B cell (primary cell): Measurements from ENCODE around the gene TSKS. TPM values are rescaled to one million over a fixed set of nuclear protein-coding genes. Genes with fewer than 3 reads are reported as not detected.

ENCODE experiments used
- ATAC-seq: fragments of 200-7000 bp; cut with Tn5 transposase; one replicate; pipeline ENCODE4 v1.10.0; 2021; ENCODE audit warnings: low read depth, mild to moderate bottlenecking, moderate number of reproducible peaks, moderate library complexity
- CTCF ChIA-PET: fragments of 350-600 bp; sonication (Branson Sonifier 250); formaldehyde crosslinking; loops from one replicate; lab custom pipeline; 2021; ENCODE audit warnings: antibody characterized with exemption, inconsistent platforms; lab: Charles Lee
- POLR2A ChIA-PET: fragments of 350-600 bp; sonication (Branson Sonifier 250); formaldehyde crosslinking; loops from one replicate; lab custom pipeline; 2021; ENCODE audit warnings: antibody characterized with exemption; lab: Charles Lee
- DNase-seq: peaks from one replicate; pipeline ENCODE4 v3.0.0; 2013
- H2AFZ ChIP-seq: 2 replicates; pipeline ENCODE4 v1.6.1; 2012; ENCODE audit warnings: mild to moderate bottlenecking, low read depth, low read length; ENCODE audit not compliant: insufficient read depth, poor library complexity, severe bottlenecking
- H3K27ac ChIP-seq, 2 donors: 1 replicate in 1 of 2; 2 replicates in 1 of 2; pipeline ENCODE4 v1.5.1; 2012 to 2013; ENCODE audit warnings: low read length in 2 of 2, mild to moderate bottlenecking in 2 of 2, moderate library complexity in 1 of 2
- H3K27me3 ChIP-seq, 4 experiments: fragments of 200-600 bp in 1 of 4; sonication (generic) in 1 of 4; replicated peaks in 1 of 4; 1 replicate in 2 of 4; 2 replicates in 2 of 4; pipeline versions ENCODE4 v1.6.1 to v1.7.0; 2013 to 2016; ENCODE audit warnings: low read length in 3 of 4, mild to moderate bottlenecking in 2 of 4, mixed read lengths in 1 of 4, moderate library complexity in 1 of 4; ENCODE audit not compliant: insufficient read depth in 4 of 4, control insufficient read depth in 3 of 4; ENCODE audit errors: control extremely low read depth in 1 of 4
- H3K36me3 ChIP-seq, 2 experiments: replicated peaks in 1 of 2; 1 replicate in 1 of 2; 2 replicates in 1 of 2; pipeline versions ENCODE4 v1.6.1 to v1.7.1; 2013; ENCODE audit warnings: low read length in 1 of 2; ENCODE audit not compliant: insufficient read depth in 2 of 2, control insufficient read depth in 1 of 2; ENCODE audit errors: control extremely low read depth in 1 of 2, extremely low read depth in 1 of 2
- H3K4me1 ChIP-seq, 2 donors: fragments of 200-600 bp in 1 of 2; sonication (generic) in 1 of 2; 1 replicate in 1 of 2; 2 replicates in 1 of 2; pipeline versions ENCODE4 v1.5.1 to v1.6.1; 2013 to 2017; ENCODE audit warnings: low read length in 2 of 2; ENCODE audit not compliant: control insufficient read depth in 2 of 2, insufficient read depth in 2 of 2
- H3K4me2 ChIP-seq: replicated peaks from 2 replicates; pipeline ENCODE3; 2012; ENCODE audit warnings: mild to moderate bottlenecking, low read depth, low read length; ENCODE audit not compliant: poor library complexity, severe bottlenecking
- H3K4me3 ChIP-seq, 5 experiments: fragments of 200-600 bp in 1 of 5; sonication (generic) in 1 of 5; 1 replicate in 3 of 5; 2 replicates in 2 of 5; pipeline versions ENCODE4 v1.5.1 to v1.7.0; 2011 to 2016; ENCODE audit warnings: low read length in 4 of 5, mild to moderate bottlenecking in 4 of 5, low read depth in 2 of 5, control low read depth in 1 of 5, moderate library complexity in 1 of 5; ENCODE audit not compliant: insufficient read depth in 1 of 5; ENCODE audit errors: control extremely low read depth in 1 of 5, extremely low read depth in 1 of 5
- H3K79me2 ChIP-seq: fragments of 200-600 bp; sonication (generic); one replicate; pipeline ENCODE4 v1.6.0; 2016; ENCODE audit warnings: low read length; ENCODE audit not compliant: control insufficient read depth, insufficient read depth
- H3K9ac ChIP-seq: fragments of 200-600 bp; sonication (generic); 2 replicates; pipeline ENCODE4 v1.6.1; 2017; ENCODE audit warnings: mild to moderate bottlenecking, low read length, moderate library complexity
- H3K9me3 ChIP-seq, 3 donors: one replicate each; pipeline versions ENCODE4 v1.6.1 to v1.7.1; 2013; ENCODE audit warnings: low read length in 2 of 3; ENCODE audit not compliant: control insufficient read depth in 2 of 3, insufficient read depth in 1 of 3; ENCODE audit errors: control extremely low read depth in 1 of 3
- H4K20me1 ChIP-seq: 2 replicates; pipeline ENCODE4 v1.6.0; 2012; ENCODE audit warnings: mild to moderate bottlenecking, low read length; ENCODE audit not compliant: insufficient read depth, control insufficient read depth, poor library complexity, severe bottlenecking
- H3K27ac Mint-ChIP-seq: one replicate; pipeline ENCODE4 v1.8.0; 2021; ENCODE audit warnings: mixed read lengths
- H3K27me3 Mint-ChIP-seq: one replicate; pipeline ENCODE4 v1.8.0; 2021; ENCODE audit warnings: mixed read lengths
- H3K4me1 Mint-ChIP-seq: one replicate; pipeline ENCODE4 v1.8.0; 2021; ENCODE audit warnings: mixed read lengths
- H3K4me3 Mint-ChIP-seq: one replicate; pipeline ENCODE4 v1.8.0; 2021; ENCODE audit warnings: mixed read lengths
- H3K9me3 Mint-ChIP-seq: one replicate; pipeline ENCODE4 v1.8.0; 2022; ENCODE audit warnings: mixed read lengths; ENCODE audit not compliant: insufficient read depth
- CTCF ChIP-seq: fragments of 200-600 bp; IDR thresholded peaks from one replicate; pipeline ENCODE4 v1.8.0; 2022; ENCODE audit warnings: antibody characterized with exemption, mild to moderate bottlenecking
- EZH2 ChIP-seq: IDR thresholded peaks from 2 replicates; pipeline ENCODE4 v1.6.1; 2012; ENCODE audit warnings: borderline replicate concordance, low read depth, mild to moderate bottlenecking, moderate library complexity, low read length; ENCODE audit not compliant: insufficient read depth, poor library complexity, severe bottlenecking
- WGBS: methylation state at CpG from one replicate; pipeline ENCODE4 v1.1.5; 2013; ENCODE audit warnings: missing lambda C conversion rate; ENCODE audit not compliant: insufficient coverage; 5-methylcytosine and 5-hydroxymethylcytosine counted together
- intact Hi-C: fragments of 100-400 bp; cut with micrococcal nuclease; formaldehyde crosslinking; loops from one replicate; pipeline ENCODE4 v1.10.0; 2022
- polyA plus RNA-seq: library from polyadenylated mRNA; depleted of rRNA; stranded (reverse); fragments of >200 nt; gene quantifications from 2 replicates; pipeline ENCODE4 v1.2.3, GENCODE V29; 2012
- total RNA-seq, 2 donors: library from RNA; stranded (reverse); fragments of 120-200 nt in 1 of 2; gene quantifications; 1 replicate in 1 of 2; 2 replicates in 1 of 2; pipeline versions ENCODE4 v1.2.3 to v1.2.4, GENCODE V29; 2013 to 2022

The TSKS gene
- total and polyA plus RNA-seq, 2 donors (not counting 1 experiment from before 2014, with no cell fraction given): 0.15 to 0.18 TPM

- ATAC-seq: no peak
- peaks cover 15 to 24% of the 10 kb centered on the region in 2 donors for H3K4me1 ChIP-seq
Measured at GRCh38 chr19:49767967-49768581, 5.0 kb upstream of the TSKS start.

More at GRCh38 chr19:49767967-49768581, 5.0 kb upstream of the TSKS start:
- ChIA-PET POLR2A (no interaction called here), CTCF (interaction anchor here (0.6 kb wide), 1 partner anchor 109 kb away, joined by 3 read pairs; the partner anchor contains the start of genes AKT1S1 and TBC1D17)
- WGBS: 92% methylated on average over 12 of the region's 12 CpGs
- Mint-ChIP-seq H3K4me1 (peaks cover 42% of the 10 kb centered on the region), H3K27me3 (no peaks in the 10 kb centered on the region), H3K27ac (peak overlapping the region; percentile 76), H3K9me3 (no peaks in the 10 kb centered on the region), H3K4me3 (peak overlapping the region; percentile 93)
- Histone ChIP-seq H3K36me3 (no peaks in the 10 kb centered on the region), H3K27ac (no peak overlapping the region), H4K20me1 (peaks cover 20% of the 10 kb centered on the region), H3K9me3 (no peaks in the 10 kb centered on the region), H3K4me2 (peak overlapping the region; percentile 91), H2AFZ (no peak overlapping the region), H3K4me3 (peak overlapping the region in 4 of 5 experiments; percentile 75 to 98 (median 82)), H3K79me2 (peaks cover 59% of the 10 kb centered on the region), H3K27me3 (no peaks in the 10 kb centered on the region), H3K9ac (peak overlapping the region; percentile 96)
- TF ChIP-seq EZH2: no peak
- no peak for TF ChIP-seq CTCF
- intact Hi-C loops: loop anchor here (2.0 to 5.0 kb wide), 3 partner anchors 271 to 1299 kb away; partner anchors contain the start of genes CYTH2 and RPS11
- DNase-seq: no peak
